Neural cell (in vitro differentiated cells): Measurements from ENCODE around the gene LRRN4CL.

Experiments used
- EP300 ChIP-seq: fragments of 450-650 bp; conservative IDR thresholded peaks from 2 replicates; pipeline ENCODE4 v1.6.1; 2014; ENCODE audit warnings: antibody characterized with exemption, mild to moderate bottlenecking, moderate library complexity; ENCODE audit not compliant: poor library complexity, severe bottlenecking
- MXI1 ChIP-seq: fragments of 450-650 bp; conservative IDR thresholded peaks from 2 replicates; pipeline ENCODE4 v1.6.1; 2014; ENCODE audit warnings: antibody characterized with exemption, mild to moderate bottlenecking; ENCODE audit not compliant: poor library complexity, severe bottlenecking
- POLR2AphosphoS5 ChIP-seq: IDR thresholded peaks from 2 replicates; pipeline ENCODE4 v1.6.1; 2012
- SMC3 ChIP-seq: fragments of 450-650 bp; conservative IDR thresholded peaks from 2 replicates; pipeline ENCODE4 v1.6.1; 2014; ENCODE audit warnings: antibody characterized with exemption, mild to moderate bottlenecking, moderate library complexity; ENCODE audit not compliant: poor library complexity
- TF ChIP-seq, protein P1 (sequence below): fragments of 450-650 bp; IDR thresholded peaks from 2 replicates; pipeline ENCODE4 v1.5.1; 2014; ENCODE audit warnings: antibody characterized with exemption, mild to moderate bottlenecking, moderate library complexity; ENCODE audit not compliant: poor library complexity, severe bottlenecking

DNA sequence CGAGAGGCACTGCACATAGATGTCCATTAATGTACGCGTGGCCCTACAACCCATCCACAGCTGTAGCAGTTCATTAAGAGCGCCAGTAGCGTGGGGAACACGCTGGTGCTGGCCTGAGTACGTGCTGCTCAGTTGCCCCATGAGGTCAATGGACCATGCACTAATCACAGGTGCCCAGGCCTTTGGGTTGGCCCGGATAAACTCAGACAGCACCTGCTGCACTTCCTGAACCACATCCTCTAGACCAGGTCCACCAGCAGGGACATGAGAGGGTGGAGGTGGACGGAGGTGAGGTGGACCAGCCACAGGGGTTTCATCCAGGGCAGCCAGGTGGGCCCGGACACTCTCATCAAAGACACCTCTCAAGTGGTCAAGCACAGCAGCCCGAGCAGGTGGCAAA is 39.8 kb downstream of the LRRN4CL start:
- TF ChIP-seq SMC3 (no peak), EP300 (no peak), MXI1 (no peak), POLR2AphosphoS5 (no peak)
- TF ChIP-seq, protein P1, sequence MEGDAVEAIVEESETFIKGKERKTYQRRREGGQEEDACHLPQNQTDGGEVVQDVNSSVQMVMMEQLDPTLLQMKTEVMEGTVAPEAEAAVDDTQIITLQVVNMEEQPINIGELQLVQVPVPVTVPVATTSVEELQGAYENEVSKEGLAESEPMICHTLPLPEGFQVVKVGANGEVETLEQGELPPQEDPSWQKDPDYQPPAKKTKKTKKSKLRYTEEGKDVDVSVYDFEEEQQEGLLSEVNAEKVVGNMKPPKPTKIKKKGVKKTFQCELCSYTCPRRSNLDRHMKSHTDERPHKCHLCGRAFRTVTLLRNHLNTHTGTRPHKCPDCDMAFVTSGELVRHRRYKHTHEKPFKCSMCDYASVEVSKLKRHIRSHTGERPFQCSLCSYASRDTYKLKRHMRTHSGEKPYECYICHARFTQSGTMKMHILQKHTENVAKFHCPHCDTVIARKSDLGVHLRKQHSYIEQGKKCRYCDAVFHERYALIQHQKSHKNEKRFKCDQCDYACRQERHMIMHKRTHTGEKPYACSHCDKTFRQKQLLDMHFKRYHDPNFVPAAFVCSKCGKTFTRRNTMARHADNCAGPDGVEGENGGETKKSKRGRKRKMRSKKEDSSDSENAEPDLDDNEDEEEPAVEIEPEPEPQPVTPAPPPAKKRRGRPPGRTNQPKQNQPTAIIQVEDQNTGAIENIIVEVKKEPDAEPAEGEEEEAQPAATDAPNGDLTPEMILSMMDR = no peak
